Measurements from ENCODE around the gene SSR2.

DNA sequence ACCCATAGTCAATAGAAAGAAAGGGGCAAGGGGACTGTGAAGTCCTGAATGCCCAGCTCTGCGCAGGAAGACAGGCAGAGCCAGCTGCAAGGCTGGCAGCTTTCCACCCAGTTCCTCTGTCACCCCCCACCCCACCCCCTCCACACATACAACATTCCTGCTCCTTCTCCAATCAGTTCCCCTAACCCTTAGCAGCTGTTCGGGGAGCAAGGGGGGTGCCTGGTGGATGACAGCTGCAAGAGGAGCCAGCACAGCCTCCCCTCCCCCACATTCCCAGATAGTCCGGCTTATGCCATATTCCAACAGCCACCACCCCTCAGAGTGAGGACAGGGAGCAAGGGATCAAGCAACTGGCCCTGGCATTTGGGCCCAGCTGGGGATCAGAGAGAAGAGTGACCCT, 52.1 kb downstream of the SSR2 start:
- no peak for TF ChIP-seq CTCF (IDR thresholded peaks at IDR 0.05; ENCODE audit: insufficient read depth, low read length, poor library complexity, severe bottlenecking)
- TF ChIP-seq EZH2phosphoT487 (conservative IDR thresholded peaks at IDR 0.05; ENCODE audit: low read length), result no peak
